K562 (cell line): ENCODE measurements around the gene OBSCN. TPM values are rescaled to one million over a fixed set of nuclear protein-coding genes. Genes with fewer than 3 reads are reported as not detected.

ENCODE experiments used
- C11orf30 ChIP-seq: fragments of 450-650 bp; IDR thresholded peaks from 2 replicates; pipeline ENCODE4 v1.6.1; 2016; ENCODE audit warnings: low read depth, mild to moderate bottlenecking
- CBFA2T2 ChIP-seq: fragments of 450-650 bp; conservative IDR thresholded peaks from 2 replicates; pipeline ENCODE4 v1.6.1; 2017; ENCODE audit warnings: mild to moderate bottlenecking
- CBFA2T3 ChIP-seq: fragments of 450-650 bp; IDR thresholded peaks from 2 replicates; pipeline ENCODE4 v1.6.1; 2017
- CBFB ChIP-seq: sonication (generic); formaldehyde crosslinking; IDR thresholded peaks from 2 replicates; pipeline ENCODE4 v1.4.0; 2020; ENCODE audit warnings: mild to moderate bottlenecking, missing genetic modification reagents
- DACH1 ChIP-seq: fragments of 450-650 bp; IDR thresholded peaks from 2 replicates; pipeline ENCODE4 v1.6.1; 2018; ENCODE audit not compliant: partially characterized antibody
- FOSL1 ChIP-seq: fragments of 200-800 bp; sonication (Bioruptor generic); conservative IDR thresholded peaks from 2 replicates; pipeline ENCODE4 v1.6.1; 2016; ENCODE audit warnings: missing genetic modification characterization, missing compliant biosample characterization
- FOXJ2 ChIP-seq: fragments of 200-800 bp; sonication (Bioruptor generic); IDR thresholded peaks from 2 replicates; pipeline ENCODE4 v1.6.1; 2016; ENCODE audit warnings: missing genetic modification characterization, missing compliant biosample characterization
- MAFG ChIP-seq: fragments of 450-650 bp; conservative IDR thresholded peaks from 2 replicates; pipeline ENCODE4 v1.6.1; 2016; ENCODE audit warnings: missing genetic modification characterization, missing compliant biosample characterization
- MAX ChIP-seq: sonication (generic); formaldehyde crosslinking; IDR thresholded peaks from 2 replicates; pipeline ENCODE4 v1.9.0; 2022; ENCODE audit warnings: mild to moderate bottlenecking, missing genetic modification reagents
- MEIS2 ChIP-seq: fragments of 450-650 bp; IDR thresholded peaks from 2 replicates; pipeline ENCODE4 v1.6.1; 2014; ENCODE audit warnings: mild to moderate bottlenecking; ENCODE audit not compliant: partially characterized antibody
- MTA3 ChIP-seq: fragments of 450-650 bp; formaldehyde crosslinking; IDR thresholded peaks from 2 replicates; pipeline ENCODE4 v1.6.1; 2017; ENCODE audit warnings: mild to moderate bottlenecking, borderline replicate concordance
- NONO ChIP-seq, 2 experiments: fragments of 200-400 bp in 1 of 2; fragments of 450-650 bp in 1 of 2; formaldehyde crosslinking in 1 of 2; IDR thresholded peaks; 2 replicates each; pipeline ENCODE4 v1.6.1; 2017; ENCODE audit warnings: low read depth in 2 of 2, mild to moderate bottlenecking in 2 of 2, moderate library complexity in 2 of 2, low read length in 1 of 2
- RB1 ChIP-seq: fragments of 450-650 bp; IDR thresholded peaks from 2 replicates; pipeline ENCODE4 v1.6.1; 2017; ENCODE audit warnings: low read depth, mild to moderate bottlenecking
- RNF2 ChIP-seq: sonication (generic); IDR thresholded peaks from 2 replicates; pipeline ENCODE4 v1.6.1; 2016
- SMARCA4 ChIP-seq: fragments of 450-650 bp; IDR thresholded peaks from 2 replicates; pipeline ENCODE4 v1.6.1; 2016
- SMARCC2 ChIP-seq: fragments of 450-650 bp; IDR thresholded peaks from 2 replicates; pipeline ENCODE4 v1.6.1; 2017; ENCODE audit warnings: antibody characterized with exemption, moderate library complexity, mild to moderate bottlenecking, low read depth
- SMARCE1 ChIP-seq: fragments of 450-650 bp; IDR thresholded peaks from 2 replicates; pipeline ENCODE4 v1.7.1; 2016; ENCODE audit warnings: mild to moderate bottlenecking
- SNIP1 ChIP-seq: fragments of 450-650 bp; IDR thresholded peaks from 2 replicates; pipeline ENCODE4 v1.7.1; 2017; ENCODE audit warnings: low read depth, mild to moderate bottlenecking
- SOX6 ChIP-seq: fragments of 450-650 bp; IDR thresholded peaks from 2 replicates; pipeline ENCODE4 v1.6.1; 2014; ENCODE audit warnings: mild to moderate bottlenecking
- STAT5A ChIP-seq: IDR thresholded peaks from 2 replicates; pipeline ENCODE4 v1.6.1; 2012; ENCODE audit warnings: low read length, inconsistent platforms, borderline replicate concordance
- TAL1 ChIP-seq: fragments of 450-650 bp; IDR thresholded peaks from 2 replicates; pipeline ENCODE4 v1.6.1; 2016; ENCODE audit warnings: mild to moderate bottlenecking
- TBP ChIP-seq: optimal IDR thresholded peaks from 2 replicates; pipeline ENCODE3; 2011; ENCODE audit warnings: low read depth, low read length, improper control_type of control experiment
- TGIF2 ChIP-seq: sonication (generic); formaldehyde crosslinking; IDR thresholded peaks from 2 replicates; pipeline ENCODE4 v1.8.1; 2022; ENCODE audit warnings: mild to moderate bottlenecking, missing genetic modification reagents, moderate library complexity
- XRCC4 ChIP-seq: IDR thresholded peaks from one replicate; pipeline ENCODE4 v1.6.1; 2011; ENCODE audit not compliant: insufficient read depth, insufficient read length; ENCODE audit errors: extremely low read depth
- ZNF253 ChIP-seq: fragments of 250-450 bp; sonication (Bioruptor Pico); conservative IDR thresholded peaks from 2 replicates; pipeline ENCODE4 v1.6.1; 2021; ENCODE audit warnings: mild to moderate bottlenecking
- ZNF274 ChIP-seq: IDR thresholded peaks from 2 replicates; pipeline ENCODE4 v1.6.1; 2011; ENCODE audit warnings: low read depth, mild to moderate bottlenecking, low read length, moderate library complexity, borderline replicate concordance
- ZNF592 ChIP-seq: fragments of 450-650 bp; IDR thresholded peaks from 2 replicates; pipeline ENCODE4 v1.6.1; 2017; ENCODE audit warnings: antibody characterized with exemption, mild to moderate bottlenecking
- ZNF668 ChIP-seq: fragments of 250-450 bp; sonication (Bioruptor Pico); IDR thresholded peaks from 2 replicates; pipeline ENCODE4 v1.8.0; 2022; ENCODE audit warnings: mild to moderate bottlenecking, inconsistent platforms
- polyA plus RNA-seq, 8 experiments: library from polyadenylated mRNA; depleted of rRNA in 4 of 8; stranded (reverse) in 5 of 8; unstranded in 3 of 8; fragments of >200 nt; fragmentation: Nextera tagmentation in 2 of 8; fragmentation: Illumina TruSeq in 1 of 8; extraction: Ambion mirVana in 2 of 8; extraction: Trizol in 1 of 8; gene quantifications; 2 replicates each; pipeline versions ENCODE4 v1.2.1 to v1.2.3, GENCODE V29; 2011 to 2014; ENCODE audit warnings: inconsistent platforms in 1 of 8, missing spikeins in 1 of 8
- total RNA-seq, 7 experiments: library from RNA; depleted of rRNA in 6 of 7; stranded (reverse); fragments of >200 nt in 6 of 7; fragmentation: Illumina TruSeq in 2 of 7; extraction: Trizol in 2 of 7; gene quantifications; 2 replicates each; pipeline versions ENCODE4 v1.2.1 to v1.2.3, GENCODE V29; 2011 to 2021; ENCODE audit warnings: low replicate concordance in 1 of 7

Gene OBSCN
- total and polyA plus RNA-seq, 9 of the 15 experiments (the other 6 are each of a cell fraction or from before 2014, with no cell fraction given): 0.18 to 19.7 (median 3.6) TPM

GRCh38 chr1:228420968-228421826 is 213.4 kb downstream of the OBSCN start (continued):
- TF ChIP-seq ZNF592 (0 out of 2 replicates have a peak, but pooled peaks have one; percentile 23), MTA3 (peak; percentile 79; the same call in 1 of the 2 replicates), SOX6 (peak; percentile 76), XRCC4 (no peak), RB1 (0 out of 2 replicates have a peak, but pooled peaks have one; percentile 14), SMARCC2 (peak; percentile 63; the same call in 1 of the 2 replicates), TGIF2 (CRISPR knock-in tag) (no peak), SMARCE1 (peak; percentile 82), MEIS2 (peak; percentile 16), MAX (CRISPR knock-in tag) (peak; percentile 85), RNF2 (peak; percentile 66; the same call in 1 of the 2 replicates), MAFG (0 out of 2 replicates have a peak, but pooled peaks have one; percentile 13), TBP (no peak), SMARCA4 (peak; percentile 88), CBFA2T3 (peak; percentile 97), FOXJ2 (tag) (no peak), FOSL1 (tag) (peak; percentile 60; the same call in 1 of the 2 replicates), STAT5A (peak; percentile 79), NONO (IDR thresholded peaks at IDR 0.05; ENCODE audit: low read depth in 2 of 2, low read length in 1 of 2) (peak in 1 of 2 experiments; percentile 58; a peak in 1 of 4 replicates), DACH1 (peak; percentile 81), CBFA2T2 (peak; percentile 96), SNIP1 (no peak), CBFB (0 out of 2 replicates have a peak, but pooled peaks have one; percentile 60), C11orf30 (no peak), TAL1 (peak; percentile 90), ZNF668 (CRISPR knock-in tag) (peak; percentile 64; the same call in 1 of the 2 replicates), ZNF253 (no peak), ZNF274 (peak; percentile 22; the same call in 1 of the 2 replicates)
